Ishikawa (cell line): ENCODE measurements around the gene RPS3A.

Experiments used
- CEBPB ChIP-seq: IDR thresholded peaks from 2 replicates; pipeline ENCODE4 v1.6.1; 2012
- CREB1 ChIP-seq: IDR thresholded peaks from 2 replicates; pipeline ENCODE4 v1.6.1; 2012; ENCODE audit warnings: low read depth
- EGR1 ChIP-seq: IDR thresholded peaks from 2 replicates; pipeline ENCODE4 v1.6.1; 2012
- EP300 ChIP-seq: IDR thresholded peaks from 2 replicates; pipeline ENCODE4 v1.6.1; 2012; ENCODE audit warnings: borderline replicate concordance
- FOXM1 ChIP-seq: IDR thresholded peaks from 2 replicates; pipeline ENCODE4 v1.6.1; 2012; ENCODE audit warnings: low read depth, borderline replicate concordance
- NFIC ChIP-seq: IDR thresholded peaks from 2 replicates; pipeline ENCODE4 v1.6.1; 2012
- RAD21 ChIP-seq: IDR thresholded peaks from 2 replicates; pipeline ENCODE4 v1.6.1; 2012; ENCODE audit warnings: low read depth
- TAF1 ChIP-seq: IDR thresholded peaks from 2 replicates; pipeline ENCODE4 v1.6.1; 2012; ENCODE audit warnings: low read depth, mild to moderate bottlenecking
- TCF12 ChIP-seq: IDR thresholded peaks from 2 replicates; pipeline ENCODE4 v1.6.1; 2012; ENCODE audit warnings: low read depth
- TEAD4 ChIP-seq: IDR thresholded peaks from 2 replicates; pipeline ENCODE4 v1.6.1; 2012
- YY1 ChIP-seq: IDR thresholded peaks from 2 replicates; pipeline ENCODE4 v1.6.1; 2012; ENCODE audit warnings: low read depth
- ZBTB7A ChIP-seq: IDR thresholded peaks from 2 replicates; pipeline ENCODE4 v1.6.1; 2012; ENCODE audit warnings: low read depth
- TF ChIP-seq, protein P1 (sequence below): IDR thresholded peaks from 2 replicates; pipeline ENCODE4 v1.6.1; 2012
- TF ChIP-seq, protein P2 (sequence below): IDR thresholded peaks from 2 replicates; pipeline ENCODE4 v1.6.1; 2012
- TF ChIP-seq, protein P3 (sequence below): IDR thresholded peaks from 2 replicates; pipeline ENCODE4 v1.6.1; 2012; ENCODE audit warnings: low read depth, mild to moderate bottlenecking

RPS3A gene

GRCh38 chr4:151153585-151153984 lies 54.2 kb downstream of the RPS3A start:
- no peak for TF ChIP-seq YY1
- no peak for TF ChIP-seq CREB1
- no peak for TF ChIP-seq CEBPB
- no peak for TF ChIP-seq RAD21
- no peak for TF ChIP-seq FOXM1
- TF ChIP-seq EGR1, result no peak
- no peak for TF ChIP-seq ZBTB7A
- no peak for TF ChIP-seq NFIC
- TF ChIP-seq TCF12, result no peak
- TF ChIP-seq, protein P1, sequence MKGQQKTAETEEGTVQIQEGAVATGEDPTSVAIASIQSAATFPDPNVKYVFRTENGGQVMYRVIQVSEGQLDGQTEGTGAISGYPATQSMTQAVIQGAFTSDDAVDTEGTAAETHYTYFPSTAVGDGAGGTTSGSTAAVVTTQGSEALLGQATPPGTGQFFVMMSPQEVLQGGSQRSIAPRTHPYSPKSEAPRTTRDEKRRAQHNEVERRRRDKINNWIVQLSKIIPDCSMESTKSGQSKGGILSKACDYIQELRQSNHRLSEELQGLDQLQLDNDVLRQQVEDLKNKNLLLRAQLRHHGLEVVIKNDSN, result no peak
- TF ChIP-seq, protein P2, sequence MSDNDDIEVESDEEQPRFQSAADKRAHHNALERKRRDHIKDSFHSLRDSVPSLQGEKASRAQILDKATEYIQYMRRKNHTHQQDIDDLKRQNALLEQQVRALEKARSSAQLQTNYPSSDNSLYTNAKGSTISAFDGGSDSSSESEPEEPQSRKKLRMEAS, result no peak
- TF ChIP-seq, protein P3, sequence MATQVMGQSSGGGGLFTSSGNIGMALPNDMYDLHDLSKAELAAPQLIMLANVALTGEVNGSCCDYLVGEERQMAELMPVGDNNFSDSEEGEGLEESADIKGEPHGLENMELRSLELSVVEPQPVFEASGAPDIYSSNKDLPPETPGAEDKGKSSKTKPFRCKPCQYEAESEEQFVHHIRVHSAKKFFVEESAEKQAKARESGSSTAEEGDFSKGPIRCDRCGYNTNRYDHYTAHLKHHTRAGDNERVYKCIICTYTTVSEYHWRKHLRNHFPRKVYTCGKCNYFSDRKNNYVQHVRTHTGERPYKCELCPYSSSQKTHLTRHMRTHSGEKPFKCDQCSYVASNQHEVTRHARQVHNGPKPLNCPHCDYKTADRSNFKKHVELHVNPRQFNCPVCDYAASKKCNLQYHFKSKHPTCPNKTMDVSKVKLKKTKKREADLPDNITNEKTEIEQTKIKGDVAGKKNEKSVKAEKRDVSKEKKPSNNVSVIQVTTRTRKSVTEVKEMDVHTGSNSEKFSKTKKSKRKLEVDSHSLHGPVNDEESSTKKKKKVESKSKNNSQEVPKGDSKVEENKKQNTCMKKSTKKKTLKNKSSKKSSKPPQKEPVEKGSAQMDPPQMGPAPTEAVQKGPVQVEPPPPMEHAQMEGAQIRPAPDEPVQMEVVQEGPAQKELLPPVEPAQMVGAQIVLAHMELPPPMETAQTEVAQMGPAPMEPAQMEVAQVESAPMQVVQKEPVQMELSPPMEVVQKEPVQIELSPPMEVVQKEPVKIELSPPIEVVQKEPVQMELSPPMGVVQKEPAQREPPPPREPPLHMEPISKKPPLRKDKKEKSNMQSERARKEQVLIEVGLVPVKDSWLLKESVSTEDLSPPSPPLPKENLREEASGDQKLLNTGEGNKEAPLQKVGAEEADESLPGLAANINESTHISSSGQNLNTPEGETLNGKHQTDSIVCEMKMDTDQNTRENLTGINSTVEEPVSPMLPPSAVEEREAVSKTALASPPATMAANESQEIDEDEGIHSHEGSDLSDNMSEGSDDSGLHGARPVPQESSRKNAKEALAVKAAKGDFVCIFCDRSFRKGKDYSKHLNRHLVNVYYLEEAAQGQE, result no peak
- TF ChIP-seq TEAD4, result no peak
- TF ChIP-seq TAF1, result no peak
- TF ChIP-seq EP300, result no peak
